ENCODE data around the gene CBLN3.

Gene CBLN3

GRCh38 chr14:24378981-24379906, 50.2 kb downstream of the CBLN3 start:
- DNase-seq: no peak

GRCh38 chr14:24378327-24378726, 51.1 kb downstream of the CBLN3 start:
- DNase-seq: no peak

- no peak for DNase-seq
These were observed 51.8 kb downstream of the CBLN3 start for GRCh38 chr14:24377657-24378056.

GRCh38 chr14:24377126-24377525, 52.3 kb downstream of the CBLN3 start:
- no peak for DNase-seq
